ENCODE measurements around the gene CYB5RL.

DNA sequence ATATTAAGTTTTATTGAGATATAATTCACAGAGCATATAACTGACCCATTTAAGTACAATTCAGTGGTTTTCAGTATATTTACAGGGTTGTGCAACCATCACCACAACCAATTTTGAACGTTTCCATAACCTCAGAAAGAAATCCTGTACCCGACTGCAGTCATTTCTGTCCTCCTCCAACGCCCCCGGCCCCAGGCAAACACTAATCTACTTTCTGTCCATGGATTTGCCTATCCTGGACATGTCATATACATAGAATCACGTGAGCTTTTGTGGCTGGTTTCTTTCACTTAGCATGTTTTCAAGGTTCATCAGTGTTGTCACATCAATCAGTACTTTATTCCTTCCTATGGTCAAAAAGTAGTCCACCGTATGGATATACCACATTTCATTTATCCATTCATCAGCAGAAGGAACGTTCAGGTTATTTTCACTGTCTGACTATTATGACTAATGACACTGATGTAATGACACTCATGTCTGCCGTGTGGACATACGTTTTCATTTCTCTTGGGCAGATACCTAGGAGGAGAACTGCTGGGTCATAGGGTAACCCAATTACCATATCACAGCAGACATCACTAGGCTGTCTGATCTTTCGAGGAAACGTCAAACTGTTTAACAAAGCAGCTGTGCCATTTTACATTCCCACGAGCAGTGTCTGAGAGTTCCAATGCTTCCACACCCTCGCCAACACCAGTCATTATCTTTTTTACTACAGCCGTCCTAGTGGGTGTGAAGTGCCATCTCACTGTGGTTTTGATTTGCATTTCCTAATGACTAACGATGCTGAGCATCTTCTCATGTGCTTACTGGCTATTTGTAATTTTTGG, 30.9 kb upstream of the CYB5RL start:
- TF ChIP-seq EZH2 (IDR thresholded peaks at IDR 0.05) (no peak), POLR2AphosphoS5 (IDR thresholded peaks at IDR 0.05; ENCODE audit: borderline replicate concordance, low read depth, low read length) (no peak), FOXP2 (optimal IDR thresholded peaks at IDR 0.05; ENCODE audit: control extremely low read depth, extremely low read length, insufficient read depth) (no peak)

Measured in SK-N-MC (cell line).